NCI-H226 (cell line): ENCODE results near the gene LRFN2.

Experiments used
- DNase-seq: peaks from one replicate; pipeline ENCODE4 v3.0.0-alpha.2; 2015

LRFN2 gene

DNA sequence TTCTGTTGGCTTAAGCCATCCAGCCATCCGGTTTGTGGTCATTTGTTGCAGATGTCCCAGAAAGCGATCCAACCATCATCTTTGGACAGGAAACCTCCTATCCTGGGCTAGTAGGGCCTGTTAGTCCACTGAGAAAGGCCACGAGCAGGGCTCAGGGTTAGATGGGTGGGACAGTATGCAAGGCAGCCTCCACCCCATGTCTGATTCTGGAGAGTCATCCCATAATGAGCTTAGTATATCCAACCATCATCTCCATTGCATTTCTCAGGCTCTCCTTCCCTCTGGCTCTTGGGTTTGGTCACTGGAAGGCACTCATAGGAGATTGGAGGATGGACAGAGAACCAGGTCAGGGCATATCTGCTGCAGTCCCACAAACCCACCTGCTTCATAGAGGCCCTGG, 117.8 kb downstream of the LRFN2 start:
- no peak for DNase-seq

- DNase-seq, result no peak
Observed at GRCh38 chr6:40466986-40467539, 120.1 kb downstream of the LRFN2 start.

- no peak for DNase-seq
Observed at GRCh38 chr6:40461643-40462042, 125.5 kb downstream of the LRFN2 start.

DNA sequence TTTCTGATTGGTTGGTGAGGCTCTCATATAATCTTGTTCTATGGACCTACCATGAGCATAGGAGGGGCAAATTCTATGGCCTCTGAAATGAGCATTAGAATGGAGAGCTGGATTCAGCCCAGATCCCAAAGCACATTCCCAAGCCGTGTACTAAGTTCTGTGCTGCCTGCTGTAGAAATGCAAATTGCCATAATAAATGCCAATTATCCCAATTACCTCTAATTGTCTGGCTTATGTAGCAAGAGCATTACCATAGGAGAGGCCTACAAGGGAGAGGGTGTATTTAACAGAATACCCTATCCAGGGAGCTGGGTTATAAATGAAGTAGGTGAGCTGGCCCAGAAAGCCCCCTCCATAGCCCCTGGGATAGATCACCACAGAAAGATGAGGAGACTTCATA, 126.8 kb downstream of the LRFN2 start:
- no peak for DNase-seq

DNA sequence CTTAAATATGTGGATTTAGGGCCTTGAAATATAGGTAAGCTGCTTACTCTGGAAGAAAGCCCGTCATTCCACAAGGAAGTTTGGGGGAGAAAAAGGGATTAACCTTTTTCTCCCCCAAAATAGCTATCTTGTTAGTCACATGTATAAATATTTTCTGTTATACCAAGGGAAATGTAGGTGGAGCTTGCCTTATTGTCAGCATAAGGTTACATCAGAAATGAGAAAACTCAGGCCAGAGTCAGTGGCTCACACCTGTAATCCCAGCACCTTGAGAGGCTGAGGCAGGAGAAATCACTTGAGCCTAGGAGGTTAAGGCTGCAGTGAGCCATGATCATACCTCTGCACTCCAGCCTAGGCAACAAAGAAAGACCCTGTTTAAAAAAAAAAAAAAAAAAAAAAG, 129.9 kb downstream of the LRFN2 start:
- no peak for DNase-seq

DNA sequence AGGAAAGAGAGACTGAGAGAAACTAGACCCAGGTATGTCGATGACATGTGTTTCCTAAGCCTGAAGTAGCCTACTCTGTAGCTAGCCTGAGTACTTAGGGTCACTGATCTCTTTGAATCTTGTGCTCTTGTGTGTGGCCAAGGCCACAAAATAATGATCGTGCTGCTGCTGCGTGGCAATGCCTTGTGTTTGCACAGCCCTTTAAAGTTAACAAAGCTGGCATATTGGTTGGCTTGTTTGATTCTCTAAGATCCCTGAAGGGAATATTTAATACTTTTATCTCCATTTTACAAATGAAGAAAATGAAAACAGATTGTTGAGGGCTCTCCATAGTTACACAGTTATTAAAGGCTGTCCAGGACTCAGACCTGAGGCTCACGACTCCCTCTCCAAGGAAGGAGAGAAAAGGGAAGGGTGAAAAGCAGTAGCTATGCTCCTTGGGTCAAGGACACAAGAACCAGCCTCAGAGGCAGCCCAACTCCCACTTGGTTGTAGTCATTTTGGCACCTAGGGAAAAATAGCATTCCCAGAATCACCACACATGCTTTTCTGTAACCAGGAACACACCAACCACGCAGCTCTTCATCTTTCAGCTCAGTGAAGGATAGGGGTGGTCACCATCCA, 130.7 kb downstream of the LRFN2 start:
- DNase-seq, result no peak

GRCh38 chr6:40455686-40456389, 131.3 kb downstream of the LRFN2 start:
- no peak for DNase-seq

DNA sequence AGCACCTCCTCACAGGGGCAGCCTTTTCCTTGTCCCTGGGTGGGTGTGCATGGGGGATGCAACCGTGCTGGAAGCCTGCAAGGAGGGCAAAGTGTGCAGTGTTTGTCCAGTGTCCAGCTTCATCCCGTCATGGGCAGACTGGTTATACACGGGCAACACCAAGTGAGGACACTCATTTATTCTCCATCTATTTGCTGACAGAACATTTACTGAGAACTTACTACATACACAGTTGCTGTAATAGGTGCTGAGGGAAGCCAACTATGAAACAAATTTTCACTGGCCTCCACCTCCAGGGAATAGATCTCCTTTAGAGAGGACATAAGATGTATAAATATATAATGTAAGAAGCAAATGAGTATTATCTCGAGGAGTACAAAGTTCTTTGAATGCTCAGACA, 136.7 kb downstream of the LRFN2 start:
- no peak for DNase-seq

DNA sequence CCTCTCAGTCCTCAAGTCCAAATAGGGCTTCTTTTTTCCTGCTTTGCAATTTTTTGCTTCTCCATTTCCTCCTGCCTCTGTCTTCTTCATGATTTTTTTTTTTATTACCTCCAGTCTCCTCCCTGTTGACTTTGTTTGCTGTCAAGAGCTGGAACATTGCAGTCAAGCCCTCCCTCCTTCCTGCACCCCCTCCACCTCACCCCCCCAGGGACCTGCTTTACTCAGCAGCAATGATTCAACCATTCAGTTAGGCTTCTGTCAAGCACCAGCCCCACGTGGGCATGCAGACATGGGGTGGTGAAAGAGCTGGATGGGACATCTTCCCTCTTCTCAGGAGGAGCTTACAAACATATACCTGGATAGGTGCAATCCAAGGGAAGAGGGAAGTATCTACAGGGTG, 142.4 kb downstream of the LRFN2 start:
- no peak for DNase-seq

- no peak for DNase-seq
Observed at GRCh38 chr6:40444312-40444711, 142.9 kb downstream of the LRFN2 start.

DNA sequence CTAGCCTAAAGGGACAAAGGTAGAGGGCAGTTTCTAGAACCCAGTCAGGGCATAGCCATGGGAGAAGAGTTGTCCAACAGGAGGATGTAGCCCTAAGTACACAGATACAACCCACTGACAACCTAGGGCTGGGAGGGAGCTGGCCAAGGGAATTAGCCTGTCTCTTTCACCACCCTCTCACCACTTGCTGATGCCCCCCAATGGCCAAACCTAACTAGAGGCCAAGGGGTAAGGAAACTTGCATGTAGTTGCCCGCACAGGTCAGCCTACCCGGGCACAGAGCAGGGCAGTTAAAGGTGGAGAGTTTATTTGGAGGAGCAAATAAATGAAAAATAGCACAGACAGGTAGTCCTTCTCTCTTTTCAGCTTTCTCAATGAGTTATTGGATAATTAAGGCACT, 143.3 kb downstream of the LRFN2 start:
- DNase-seq, result no peak

- no peak for DNase-seq
Observed at GRCh38 chr6:40442591-40442990, 144.6 kb downstream of the LRFN2 start.

DNA sequence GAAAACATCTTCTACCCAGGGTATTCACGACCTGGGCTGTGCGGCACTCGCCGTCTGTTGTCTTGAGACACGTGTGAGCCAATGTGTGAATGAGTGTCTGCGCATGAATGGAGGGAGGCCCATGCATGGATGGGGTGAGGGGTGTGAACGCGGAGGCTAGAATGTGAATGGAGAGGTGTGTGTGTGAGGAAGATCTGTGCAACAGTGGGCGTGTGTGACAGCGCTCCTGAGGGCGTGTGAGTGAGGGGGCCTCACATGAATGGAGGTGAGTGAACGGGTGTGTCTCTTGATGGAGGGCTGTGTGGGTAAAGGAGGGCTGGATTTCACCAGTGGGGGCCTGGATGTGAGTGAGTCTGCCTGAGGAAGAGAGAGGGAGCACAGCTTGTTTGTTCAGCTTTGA, 146.0 kb downstream of the LRFN2 start:
- DNase-seq, result no peak

- no peak for DNase-seq
Observed at GRCh38 chr6:40440053-40440452, 147.1 kb downstream of the LRFN2 start.

DNA sequence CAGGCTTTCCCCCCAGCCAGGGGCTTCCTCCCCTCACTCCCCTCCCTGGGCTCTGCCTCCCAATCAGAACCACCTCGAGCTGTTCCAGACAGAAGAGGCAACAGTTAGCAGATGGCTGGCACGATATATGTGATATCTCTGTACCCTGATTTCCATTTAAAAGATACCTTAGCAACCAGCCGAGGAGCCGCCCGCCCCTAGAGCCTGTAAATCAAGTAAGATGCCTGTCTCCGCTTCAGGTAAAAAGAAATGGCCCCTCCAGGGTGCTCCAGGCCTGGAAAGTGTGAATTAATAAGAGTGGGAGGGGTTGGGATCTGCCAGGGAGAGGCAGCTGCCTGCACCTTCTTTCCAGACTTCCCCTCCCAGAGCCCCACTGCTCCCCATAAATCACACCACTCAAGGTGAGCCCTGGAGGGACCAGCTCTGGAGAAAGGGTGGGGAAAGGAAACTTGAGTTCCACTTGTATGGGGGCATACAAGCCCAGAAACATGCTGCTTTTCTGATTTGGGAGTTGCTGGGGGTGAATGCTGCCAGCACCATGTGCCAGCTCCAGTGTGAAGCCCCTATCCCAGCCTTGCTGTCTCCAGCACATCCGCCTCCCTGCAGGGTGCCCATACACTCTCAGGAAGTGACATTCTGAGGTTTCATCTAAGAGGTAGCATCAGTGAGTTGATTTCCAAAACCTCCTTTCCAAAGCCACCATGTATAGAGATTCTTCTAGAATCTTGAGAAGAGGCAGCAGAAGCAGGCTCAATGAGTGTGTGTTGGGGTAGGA, 148.0 kb downstream of the LRFN2 start:
- DNase-seq, result no peak

- DNase-seq, result no peak
Observed at GRCh38 chr6:40438246-40438887, 148.8 kb downstream of the LRFN2 start.

GRCh38 chr6:40437631-40438030, 149.5 kb downstream of the LRFN2 start:
- DNase-seq, result no peak

GRCh38 chr6:40436685-40437604, 150.2 kb downstream of the LRFN2 start:
- no peak for DNase-seq

DNA sequence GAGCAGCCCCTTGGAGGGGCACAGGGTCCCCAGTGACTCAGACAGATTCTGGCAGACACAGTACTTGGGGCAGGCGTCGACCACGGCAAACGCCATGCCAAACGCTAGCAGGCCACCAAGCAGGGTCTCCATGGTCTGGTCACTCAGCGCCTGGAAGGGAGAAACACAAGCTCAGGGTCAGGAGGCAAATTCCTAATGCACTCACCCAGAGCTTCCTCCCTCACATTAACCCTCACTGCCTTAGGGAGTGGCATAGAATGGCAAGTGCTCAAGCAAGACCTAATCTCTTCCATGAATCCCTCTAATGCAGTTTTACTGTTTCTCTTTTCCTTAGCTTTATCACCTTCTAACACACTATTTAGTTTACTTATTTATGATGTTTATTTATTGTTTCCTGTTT, 154.2 kb downstream of the LRFN2 start:
- no peak for DNase-seq

- DNase-seq, result no peak
Observed at GRCh38 chr6:40431706-40432105, 155.5 kb downstream of the LRFN2 start.

- no peak for DNase-seq
Observed at GRCh38 chr6:40427196-40427595, 160.0 kb downstream of the LRFN2 start.
